ENCODE data around the gene PRR5L. TPM values are rescaled to one million over a fixed set of nuclear protein-coding genes. Genes with fewer than 3 reads are reported as not detected.
"Not testable (repeated sequence)": the region's sequence is repeated elsewhere in the genome, so short reads cannot be mapped to it uniquely, and the experiment has no call there.

PRR5L gene
- total and polyA plus RNA-seq, 8 donors = 10.6 to 27.0 (median 17.4) TPM

- peak in 3 of 4 donors; percentile 17 to 46 (median 40) for DNase-seq
- no peak for TF ChIP-seq CTCF (IDR thresholded peaks at IDR 0.05)
- intact Hi-C loops (cut with DNase I) = no loop called here
- no peaks in the 10 kb centered on the region for H3K27me3 ChIP-seq
- H3K9me3 ChIP-seq = peaks cover 0 to 8% of the 10 kb centered on the region in 2 donors
- H3K36me3 ChIP-seq = no peaks in the 10 kb centered on the region
- peak; percentile 38 for ATAC-seq
- H3K27ac ChIP-seq = peak overlapping the region; percentile 89 to 91
- H3K4me1 ChIP-seq = peaks cover 9 to 37% of the 10 kb centered on the region in 2 donors
- peak overlapping the region; percentile 75 to 96 for H3K4me3 ChIP-seq
These were observed 213.1 kb downstream of the PRR5L start for GRCh38 chr11:36509201-36509639.

DNA sequence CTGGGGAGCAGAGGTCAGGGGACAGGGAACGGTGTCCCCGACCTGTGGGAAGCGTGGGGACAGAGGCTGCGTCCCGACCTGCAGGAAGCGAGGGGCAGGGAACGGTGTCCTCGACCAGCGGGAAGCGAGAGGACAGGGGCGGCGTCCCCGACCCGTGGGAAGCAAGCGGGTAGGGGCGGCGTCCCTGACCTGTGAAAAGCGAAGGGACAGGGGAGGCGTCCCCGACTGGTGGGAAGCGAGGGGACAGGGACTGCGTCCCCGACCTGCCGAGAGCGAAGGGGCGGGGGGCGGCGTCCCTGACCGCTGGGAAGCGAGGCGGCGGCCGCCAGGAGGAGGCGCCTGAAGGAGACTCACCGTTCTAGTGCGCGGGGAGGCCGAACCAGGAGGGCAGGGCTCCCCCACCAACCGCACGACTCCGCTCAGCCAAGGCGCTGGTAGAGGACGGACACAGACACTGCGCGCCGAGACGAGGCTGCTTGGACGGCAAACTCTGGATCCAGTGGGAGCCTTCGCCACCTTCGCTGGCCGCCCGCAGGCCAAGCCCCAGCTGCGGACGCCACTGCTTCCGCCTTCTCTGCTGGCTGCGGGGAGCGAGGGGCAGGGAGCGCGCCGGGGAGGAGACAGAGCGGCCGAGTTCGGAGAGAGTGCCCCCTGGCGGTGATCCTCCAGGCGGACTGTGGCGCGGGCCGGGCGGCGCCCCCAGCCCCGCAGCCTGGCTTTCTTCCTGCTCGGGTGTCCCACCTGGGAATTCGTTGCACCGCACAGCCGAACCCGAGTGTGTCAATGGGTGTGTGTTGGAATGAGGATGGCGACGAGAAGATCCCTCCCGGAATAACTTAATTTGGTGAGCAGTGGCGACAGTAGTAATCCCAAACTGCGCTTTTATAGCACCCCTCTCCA, 213.9 kb downstream of the PRR5L start, which contains the start of gene TRAF6:
Gene TRAF6 (minus strand): TSS at position 579 of the 900 bp plus-strand sequence. CDS start 8,757 bp downstream, outside the sequence.
- H3K9me3 ChIP-seq = peaks cover 0 to 8% of the 10 kb centered on the region in 2 donors
- no peaks in the 10 kb centered on the region for H3K27me3 ChIP-seq
- H3K4me3 ChIP-seq = peak within 1 kb of the TSS; percentile 75 to 96
- DNase-seq (peak; percentile 87 to 99 (median 91)), ATAC-seq (peak; percentile 98)
- intact Hi-C loops (cut with DNase I) = no loop called here
- peak; percentile 94 to 95 for TF ChIP-seq CTCF (IDR thresholded peaks at IDR 0.05)
- H3K4me1 ChIP-seq = peaks cover 9 to 37% of the 10 kb centered on the region in 2 donors
- peak within 1 kb of the TSS; percentile 89 to 91 for H3K27ac ChIP-seq
- H3K36me3 ChIP-seq = no peaks in the 10 kb centered on the region

GRCh38 chr11:36510594-36510942, 214.5 kb downstream of the PRR5L start:
- ATAC-seq (peak; percentile 3), DNase-seq (peak in 1 of 4 donors; percentile 11)
- Histone ChIP-seq H3K4me1 (peaks cover 9 to 34% of the 10 kb centered on the region in 2 donors), H3K4me3 (peak overlapping the region; percentile 75 to 96), H3K27ac (peak overlapping the region; percentile 89 to 91), H3K27me3 (no peaks in the 10 kb centered on the region), H3K9me3 (peaks cover 0 to 8% of the 10 kb centered on the region in 2 donors), H3K36me3 (no peaks in the 10 kb centered on the region)
- intact Hi-C loops (cut with DNase I) = no loop called here
- TF ChIP-seq CTCF (IDR thresholded peaks at IDR 0.05) = no peak

- H3K27me3 ChIP-seq; DNase-seq; ATAC-seq; H3K9me3 ChIP-seq; H3K4me3 ChIP-seq; H3K27ac ChIP-seq; intact Hi-C loops (cut with DNase I); H3K36me3 ChIP-seq: not testable (repeated sequence)
- peaks cover 9 to 30% of the 10 kb centered on the region in 2 donors for H3K4me1 ChIP-seq
These were observed 215.0 kb downstream of the PRR5L start for GRCh38 chr11:36511062-36511461.

DNA sequence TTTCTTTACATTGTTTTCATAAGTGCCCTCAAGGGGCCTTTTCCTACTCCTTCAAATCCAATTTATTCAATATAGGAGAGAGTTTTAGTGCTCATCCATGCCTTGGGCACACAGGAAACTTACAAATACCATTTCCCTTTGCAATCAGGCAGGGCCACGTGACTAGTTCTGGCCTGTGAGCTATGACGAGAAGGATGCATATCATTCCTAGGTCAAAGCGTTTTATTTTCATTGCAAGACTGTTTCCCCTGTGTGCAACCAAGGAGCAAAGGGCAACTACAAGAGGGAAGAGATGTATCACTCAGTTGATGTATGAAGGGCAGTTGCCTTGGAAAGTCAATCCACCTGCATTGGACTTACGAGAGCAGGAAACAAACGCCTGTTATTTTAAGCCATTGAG, 215.9 kb downstream of the PRR5L start:
- H3K9me3 ChIP-seq = peaks cover 0 to 8% of the 10 kb centered on the region in 2 donors
- DNase-seq (no peak), ATAC-seq (no peak)
- H3K27ac ChIP-seq = no peak overlapping the region
- no peaks in the 10 kb centered on the region for H3K36me3 ChIP-seq
- H3K27me3 ChIP-seq = no peaks in the 10 kb centered on the region
- no peak for TF ChIP-seq CTCF (IDR thresholded peaks at IDR 0.05)
- H3K4me1 ChIP-seq = peaks cover 9 to 25% of the 10 kb centered on the region in 2 donors
- no peak overlapping the region for H3K4me3 ChIP-seq
- intact Hi-C loops (cut with DNase I) = no loop called here
